SK-N-MC (cell line): Measurements from ENCODE around the gene CDYL.

ENCODE experiments used
- EZH2 ChIP-seq: fragments of 200-600 bp; sonication (generic); IDR thresholded peaks from one replicate; pipeline ENCODE4 v1.6.1; 2017; ENCODE audit warnings: antibody characterized with exemption
- POLR2AphosphoS5 ChIP-seq: IDR thresholded peaks from 2 replicates; pipeline ENCODE4 v1.6.1; 2012; ENCODE audit warnings: mild to moderate bottlenecking, low read depth, low read length, borderline replicate concordance

DNA sequence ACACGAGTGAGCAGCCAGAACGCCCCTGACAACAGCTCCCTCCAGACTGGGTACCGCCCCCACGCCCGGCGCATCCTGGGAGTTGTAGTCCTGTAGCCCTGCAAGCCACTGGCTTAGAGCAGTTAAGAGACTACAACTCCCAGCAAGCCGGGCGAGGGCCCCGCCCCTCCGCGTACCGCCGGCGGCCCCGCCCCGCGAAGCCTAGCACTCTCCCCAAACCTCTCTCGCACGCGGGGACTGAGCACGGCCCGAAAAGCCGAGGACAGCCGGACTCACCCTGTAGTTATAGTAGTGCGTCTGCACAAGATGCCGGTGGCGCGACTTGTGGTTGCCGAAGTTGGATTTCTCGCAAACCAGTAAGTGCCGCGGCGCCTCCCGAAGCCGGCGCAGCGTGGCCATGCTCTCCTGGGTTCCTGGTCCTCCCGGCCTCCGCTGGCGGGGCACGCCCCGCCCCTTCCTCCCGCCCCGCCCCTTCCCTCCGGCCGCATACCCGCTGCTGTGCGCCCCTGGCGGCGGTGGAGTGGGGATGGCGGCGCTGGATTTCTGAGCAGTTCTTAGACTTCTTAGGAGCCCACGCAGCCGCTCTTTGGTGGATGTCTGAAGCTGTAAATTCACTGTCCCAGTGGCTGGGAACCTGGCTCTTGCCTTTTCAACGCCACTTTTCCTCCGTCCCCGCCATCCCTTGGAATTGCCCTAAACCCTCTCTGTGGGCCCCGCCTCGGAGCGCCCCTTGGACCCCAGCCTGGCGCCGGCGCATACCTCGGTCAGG, 227.6 kb downstream of the CDYL start, which contains the start of gene RPP40:
- TF ChIP-seq EZH2 (no peak), POLR2AphosphoS5 (peak; percentile 89)
